ENCODE data around the gene VPS45.
"Not testable (repeated sequence)": the region's sequence is repeated elsewhere in the genome, so short reads cannot be mapped to it uniquely, and the experiment has no call there.

Gene VPS45

DNA sequence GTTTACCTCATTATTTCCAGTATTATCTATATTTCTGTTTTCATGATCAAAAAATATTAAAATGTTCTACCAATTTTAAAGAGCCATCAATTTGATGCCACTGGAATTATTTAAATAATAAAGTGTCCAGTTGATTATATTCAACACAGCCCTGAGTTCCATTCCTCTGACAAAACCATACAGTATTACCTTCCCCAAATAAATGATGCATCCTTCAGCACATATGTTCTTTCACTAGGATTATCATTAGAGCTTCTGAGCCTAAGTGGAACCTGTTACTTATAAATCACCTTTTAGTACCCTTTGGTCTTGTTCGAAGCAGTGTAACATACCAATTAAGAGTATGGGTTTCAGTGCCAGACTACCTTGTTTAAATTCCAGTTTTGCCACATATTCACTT is 64.8 kb downstream of the VPS45 start:
- Mint-ChIP-seq H3K27ac (no peak overlapping the region), H3K4me3 (no peak overlapping the region), H3K4me1 (ENCODE audit: low read depth) (peaks cover 12% of the 10 kb centered on the region), H3K9me3 (no peaks in the 10 kb centered on the region), H3K27me3 (no peaks in the 10 kb centered on the region), H3K36me3 (ENCODE audit: low read depth) (peaks cover 11% of the 10 kb centered on the region)

DNA sequence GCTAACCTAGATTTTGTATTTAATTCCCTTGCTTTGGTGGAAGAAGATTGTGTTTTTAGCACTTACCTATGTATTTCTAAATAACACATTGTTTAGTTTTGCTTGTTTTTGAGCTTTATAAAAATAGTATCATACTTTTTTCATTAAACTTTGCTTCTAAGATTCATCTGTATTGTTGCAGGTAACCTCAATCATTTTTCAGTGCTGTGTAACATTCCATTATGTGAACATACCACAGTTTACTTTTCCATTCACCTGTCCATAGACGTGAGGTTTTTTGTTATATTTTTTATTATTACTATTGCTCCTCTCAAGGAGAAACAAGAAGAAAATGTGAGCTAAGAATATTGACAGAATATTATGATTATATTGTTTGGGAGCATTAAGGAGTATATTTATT is 67.0 kb downstream of the VPS45 start:
- no peaks in the 10 kb centered on the region for H3K27me3 Mint-ChIP-seq
- no peak overlapping the region for H3K4me3 Mint-ChIP-seq
- H3K4me1 Mint-ChIP-seq (ENCODE audit: low read depth), result no peaks in the 10 kb centered on the region
- no peaks in the 10 kb centered on the region for H3K9me3 Mint-ChIP-seq
- no peak overlapping the region for H3K27ac Mint-ChIP-seq
- H3K36me3 Mint-ChIP-seq (ENCODE audit: low read depth), result peaks cover 4% of the 10 kb centered on the region

DNA sequence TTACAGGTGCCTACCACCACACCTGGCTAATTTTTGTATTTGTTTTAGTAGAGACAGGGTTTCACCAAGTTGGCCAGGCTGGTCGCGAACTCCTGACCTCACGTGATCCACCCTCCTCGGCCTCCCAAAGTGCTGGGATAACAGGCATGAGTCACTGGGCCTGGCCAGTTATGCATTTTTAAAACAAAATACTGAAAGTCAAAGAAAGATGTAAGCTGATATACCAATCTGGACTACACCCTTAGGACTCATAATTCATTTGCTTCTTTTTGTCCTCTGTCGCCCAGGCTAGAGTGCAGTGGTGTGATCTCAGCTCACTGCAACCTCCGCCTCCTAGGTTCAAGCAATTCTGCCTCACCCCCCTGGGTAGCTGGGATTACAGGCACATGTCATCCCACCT is 67.8 kb downstream of the VPS45 start:
- not testable (repeated sequence) for H3K27me3 Mint-ChIP-seq; H3K4me1 Mint-ChIP-seq (ENCODE audit: low read depth); H3K4me3 Mint-ChIP-seq; H3K36me3 Mint-ChIP-seq (ENCODE audit: low read depth); H3K9me3 Mint-ChIP-seq; H3K27ac Mint-ChIP-seq

DNA sequence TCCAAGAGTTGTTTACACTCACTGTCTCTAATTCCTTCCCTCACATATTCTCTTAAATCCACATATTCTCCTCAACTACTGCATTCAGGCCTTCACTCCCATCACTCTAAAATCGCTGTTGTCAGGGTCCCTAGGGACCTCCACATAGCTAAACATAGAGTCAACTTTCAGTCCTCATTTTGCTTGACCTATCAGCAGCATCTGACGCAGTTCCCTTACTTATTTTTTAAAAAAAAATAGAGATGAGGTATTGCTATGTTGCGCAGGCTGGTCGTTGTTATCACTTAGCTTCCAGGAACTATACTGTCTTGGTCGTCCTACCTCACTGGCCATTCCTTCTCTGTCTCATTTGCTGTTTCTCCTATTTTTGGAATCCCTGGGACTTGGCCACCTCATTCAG is 70.5 kb downstream of the VPS45 start:
- Mint-ChIP-seq H3K27me3 (no peaks in the 10 kb centered on the region), H3K9me3 (no peaks in the 10 kb centered on the region), H3K4me1 (ENCODE audit: low read depth) (peaks cover 3% of the 10 kb centered on the region), H3K4me3 (no peak overlapping the region), H3K36me3 (ENCODE audit: low read depth) (peaks cover 4% of the 10 kb centered on the region), H3K27ac (no peak overlapping the region)

DNA sequence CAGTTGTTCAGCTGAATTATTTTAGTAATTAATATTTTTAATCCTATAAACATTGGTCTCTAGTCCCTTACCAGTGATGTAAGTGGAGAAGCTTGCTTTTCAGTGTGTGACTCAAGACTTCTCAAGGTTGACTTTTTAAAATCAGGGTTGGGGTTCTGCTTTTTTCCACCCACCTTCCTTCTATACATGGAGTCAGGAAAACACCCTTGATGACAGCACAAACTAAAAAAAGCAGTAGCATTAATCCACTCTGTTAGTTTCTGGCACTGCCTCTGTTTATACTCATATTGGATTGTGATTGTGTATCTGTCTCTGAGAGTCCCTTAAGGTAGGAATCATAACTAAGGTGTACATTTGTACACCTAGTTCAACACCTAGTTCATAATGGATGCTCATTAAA is 73.9 kb downstream of the VPS45 start:
- peak overlapping the region; percentile 24 for H3K27ac Mint-ChIP-seq
- peaks cover 17% of the 10 kb centered on the region for H3K4me1 Mint-ChIP-seq (ENCODE audit: low read depth)
- no peaks in the 10 kb centered on the region for H3K27me3 Mint-ChIP-seq
- H3K4me3 Mint-ChIP-seq, result no peak overlapping the region
- no peaks in the 10 kb centered on the region for H3K9me3 Mint-ChIP-seq
- no peaks in the 10 kb centered on the region for H3K36me3 Mint-ChIP-seq (ENCODE audit: low read depth)

DNA sequence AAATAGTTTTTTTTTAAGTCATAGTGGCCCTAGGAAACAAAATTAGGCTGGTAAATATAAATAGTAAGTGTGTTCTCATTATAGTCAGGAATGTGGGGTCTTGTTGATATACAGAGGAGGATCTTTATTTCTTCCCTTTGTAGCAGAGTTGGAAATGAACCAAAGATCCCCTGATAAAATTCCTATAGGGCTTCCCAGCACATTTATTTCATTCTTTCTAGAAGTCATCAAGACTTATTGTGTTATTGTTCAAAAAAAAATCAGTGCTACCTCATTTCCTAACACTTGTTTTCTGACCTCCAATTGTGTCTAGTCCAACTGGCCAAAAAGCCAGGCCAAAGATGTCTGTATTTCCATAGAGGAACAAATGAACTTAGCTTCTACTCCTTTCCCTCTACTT is 74.5 kb downstream of the VPS45 start:
- H3K36me3 Mint-ChIP-seq (ENCODE audit: low read depth), result no peaks in the 10 kb centered on the region
- H3K4me1 Mint-ChIP-seq (ENCODE audit: low read depth), result peaks cover 21% of the 10 kb centered on the region
- no peaks in the 10 kb centered on the region for H3K27me3 Mint-ChIP-seq
- no peaks in the 10 kb centered on the region for H3K9me3 Mint-ChIP-seq
- H3K4me3 Mint-ChIP-seq, result no peak overlapping the region
- no peak overlapping the region for H3K27ac Mint-ChIP-seq

DNA sequence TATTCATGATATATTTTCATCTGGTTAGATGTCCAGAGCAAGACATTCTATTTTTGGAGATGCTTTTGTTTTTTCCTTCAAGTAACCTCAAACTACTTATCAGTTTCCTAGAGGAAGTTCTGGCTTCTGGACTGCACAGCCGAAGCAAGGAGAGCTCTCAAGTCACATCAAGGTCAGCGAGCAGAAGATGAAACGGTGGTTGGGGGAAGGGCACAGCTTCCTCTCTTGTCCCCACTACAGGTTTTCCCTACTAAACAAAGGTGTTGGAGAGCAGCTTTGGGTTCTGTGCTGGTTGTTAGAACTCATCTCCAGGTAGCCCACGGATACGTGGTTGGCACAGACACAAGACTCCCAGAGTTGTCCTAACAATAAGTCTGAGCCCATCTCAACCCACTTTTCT is 77.0 kb downstream of the VPS45 start:
- Mint-ChIP-seq H3K4me1 (ENCODE audit: low read depth) (peaks cover 43% of the 10 kb centered on the region), H3K9me3 (no peaks in the 10 kb centered on the region), H3K27me3 (no peaks in the 10 kb centered on the region), H3K27ac (no peak overlapping the region), H3K4me3 (no peak overlapping the region), H3K36me3 (ENCODE audit: low read depth) (no peaks in the 10 kb centered on the region)

DNA sequence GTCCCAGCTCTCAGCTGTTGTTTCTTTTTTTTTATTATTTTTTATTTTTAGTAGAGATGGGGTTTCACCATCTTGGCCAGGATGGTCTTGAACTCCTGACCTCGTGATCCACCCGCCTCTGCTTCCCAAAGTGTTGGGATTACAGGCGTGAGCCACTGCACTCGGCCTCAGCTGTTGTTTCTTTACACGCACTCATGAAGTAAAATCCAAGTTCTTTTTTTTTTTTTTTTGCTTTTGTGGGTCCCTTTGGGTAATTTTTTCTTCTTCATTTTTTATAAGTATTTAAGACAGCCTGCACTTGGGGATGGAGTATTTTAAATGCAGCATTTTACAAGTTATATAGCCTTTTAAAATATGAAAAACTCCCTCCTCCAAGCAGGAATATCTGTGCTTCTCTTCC is 78.4 kb downstream of the VPS45 start:
- not testable (repeated sequence) for H3K36me3 Mint-ChIP-seq (ENCODE audit: low read depth); H3K9me3 Mint-ChIP-seq; H3K27ac Mint-ChIP-seq; H3K4me3 Mint-ChIP-seq; H3K27me3 Mint-ChIP-seq
- peaks cover 45% of the 10 kb centered on the region for H3K4me1 Mint-ChIP-seq (ENCODE audit: low read depth)

DNA sequence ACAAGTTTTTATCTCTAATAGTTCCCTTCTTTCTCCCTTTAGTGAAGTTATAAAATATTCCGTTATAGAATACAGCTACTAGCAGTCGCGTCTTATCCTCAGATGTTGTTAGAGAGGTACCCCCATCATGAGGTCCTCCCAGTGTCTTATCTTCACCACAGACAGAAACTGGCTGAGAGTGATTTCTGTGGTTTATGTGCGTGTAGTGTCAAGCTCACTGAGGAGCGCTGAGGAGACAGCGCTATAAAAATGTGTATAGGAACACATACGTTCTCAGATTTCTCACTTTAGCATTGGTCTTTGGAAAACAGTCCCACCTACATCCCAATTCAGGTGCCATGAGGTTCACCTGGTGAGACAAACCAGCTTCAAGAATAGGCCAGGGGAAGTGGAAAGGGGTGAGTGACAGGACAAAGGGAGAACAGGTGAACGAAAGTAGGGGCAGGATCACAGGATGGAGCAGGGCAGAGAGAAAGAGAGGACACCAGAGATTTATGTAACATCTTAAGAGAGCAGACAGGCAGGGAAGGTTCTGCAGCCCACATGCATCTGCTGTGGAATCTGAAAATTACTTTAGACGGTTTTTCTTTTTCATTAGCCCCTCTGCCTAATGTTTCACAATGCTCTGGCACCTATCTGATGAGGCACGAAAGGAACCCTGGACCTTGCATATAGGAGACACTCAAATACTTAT is 79.4 kb downstream of the VPS45 start:
- Mint-ChIP-seq H3K27me3 (no peaks in the 10 kb centered on the region), H3K36me3 (ENCODE audit: low read depth) (no peaks in the 10 kb centered on the region), H3K9me3 (no peaks in the 10 kb centered on the region), H3K27ac (no peak overlapping the region), H3K4me1 (ENCODE audit: low read depth) (peaks cover 52% of the 10 kb centered on the region), H3K4me3 (no peak overlapping the region)

DNA sequence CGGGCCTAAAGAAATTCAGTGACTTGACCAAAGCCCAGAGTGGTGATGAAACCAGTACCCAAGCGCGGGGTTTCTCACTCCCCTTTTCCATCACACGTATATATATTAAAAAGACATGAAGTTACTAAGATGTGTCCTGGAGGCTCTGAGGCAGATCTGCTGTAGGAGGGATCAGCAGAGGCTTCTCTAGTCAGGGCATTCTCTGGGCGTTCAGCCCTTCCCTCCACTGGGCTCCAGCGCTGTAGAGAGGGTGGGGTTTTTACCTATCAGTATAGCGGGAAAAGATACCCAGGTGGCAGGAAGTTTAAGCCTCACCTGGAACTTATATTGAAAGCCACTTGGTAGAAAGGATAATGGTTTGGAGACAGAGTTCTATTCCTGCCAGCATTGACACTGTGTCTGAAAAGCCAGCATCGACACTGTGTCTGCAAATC is 81.3 kb downstream of the VPS45 start:
- Mint-ChIP-seq H3K36me3 (ENCODE audit: low read depth) (peaks cover 6% of the 10 kb centered on the region), H3K4me3 (peak overlapping the region; percentile 78), H3K9me3 (no peaks in the 10 kb centered on the region), H3K27ac (peak overlapping the region; percentile 78), H3K27me3 (no peaks in the 10 kb centered on the region), H3K4me1 (ENCODE audit: low read depth) (peaks cover 67% of the 10 kb centered on the region)

DNA sequence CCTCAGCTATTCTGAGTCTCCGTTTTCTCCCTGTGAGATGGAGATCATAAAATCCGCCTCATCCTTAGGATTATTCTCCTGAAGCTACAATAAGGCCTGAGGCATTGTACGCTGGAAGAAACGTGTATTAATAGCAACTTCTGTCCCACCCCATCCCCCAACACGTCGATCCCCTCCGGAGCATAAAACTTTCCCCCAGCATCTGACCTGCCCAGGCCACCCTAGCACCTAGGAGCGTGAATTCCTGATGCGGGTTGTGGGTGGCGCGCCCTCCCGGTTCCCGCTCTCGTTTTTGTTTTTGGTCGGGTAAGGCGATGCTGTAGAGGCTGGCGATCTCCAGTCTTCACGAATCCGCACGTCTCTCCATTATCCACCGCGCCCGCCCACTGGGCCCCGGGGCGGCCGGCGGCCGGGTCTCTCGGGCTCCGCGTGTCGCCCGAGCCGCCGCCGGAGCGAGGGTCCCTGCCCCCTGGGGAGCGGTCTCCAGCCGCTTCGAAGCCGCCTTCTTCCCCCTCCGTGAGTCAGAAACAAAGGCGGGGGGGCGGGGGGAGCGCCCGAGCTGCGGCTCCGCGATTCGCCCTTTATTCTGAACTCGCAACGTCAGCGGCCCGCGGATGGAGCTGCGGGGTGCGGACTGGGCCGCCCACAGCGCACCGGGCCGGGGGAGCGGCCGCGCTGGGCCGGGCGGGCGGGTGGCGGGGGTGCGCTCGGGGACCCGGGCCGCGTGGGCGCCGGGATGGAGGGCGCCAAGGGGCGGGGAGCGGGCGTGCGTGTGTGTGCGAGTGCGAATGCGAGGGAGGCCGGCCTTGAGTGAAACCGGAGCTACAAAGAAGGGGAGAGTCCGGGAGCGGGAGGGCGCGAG is 81.9 kb downstream of the VPS45 start, which contains the start of gene PLEKHO1:
Gene PLEKHO1, plus strand, starts transcription at position 646 of the 862 bp plus-strand sequence. CDS start 342 bp downstream, outside the sequence.
- peak within 1 kb of the TSS; percentile 83 for H3K27ac Mint-ChIP-seq
- peaks cover 12% of the 10 kb centered on the region for H3K36me3 Mint-ChIP-seq (ENCODE audit: low read depth)
- H3K27me3 Mint-ChIP-seq, result no peaks in the 10 kb centered on the region
- peaks cover 68% of the 10 kb centered on the region for H3K4me1 Mint-ChIP-seq (ENCODE audit: low read depth)
- peak within 1 kb of the TSS; percentile 83 for H3K4me3 Mint-ChIP-seq
- H3K9me3 Mint-ChIP-seq, result no peaks in the 10 kb centered on the region

DNA sequence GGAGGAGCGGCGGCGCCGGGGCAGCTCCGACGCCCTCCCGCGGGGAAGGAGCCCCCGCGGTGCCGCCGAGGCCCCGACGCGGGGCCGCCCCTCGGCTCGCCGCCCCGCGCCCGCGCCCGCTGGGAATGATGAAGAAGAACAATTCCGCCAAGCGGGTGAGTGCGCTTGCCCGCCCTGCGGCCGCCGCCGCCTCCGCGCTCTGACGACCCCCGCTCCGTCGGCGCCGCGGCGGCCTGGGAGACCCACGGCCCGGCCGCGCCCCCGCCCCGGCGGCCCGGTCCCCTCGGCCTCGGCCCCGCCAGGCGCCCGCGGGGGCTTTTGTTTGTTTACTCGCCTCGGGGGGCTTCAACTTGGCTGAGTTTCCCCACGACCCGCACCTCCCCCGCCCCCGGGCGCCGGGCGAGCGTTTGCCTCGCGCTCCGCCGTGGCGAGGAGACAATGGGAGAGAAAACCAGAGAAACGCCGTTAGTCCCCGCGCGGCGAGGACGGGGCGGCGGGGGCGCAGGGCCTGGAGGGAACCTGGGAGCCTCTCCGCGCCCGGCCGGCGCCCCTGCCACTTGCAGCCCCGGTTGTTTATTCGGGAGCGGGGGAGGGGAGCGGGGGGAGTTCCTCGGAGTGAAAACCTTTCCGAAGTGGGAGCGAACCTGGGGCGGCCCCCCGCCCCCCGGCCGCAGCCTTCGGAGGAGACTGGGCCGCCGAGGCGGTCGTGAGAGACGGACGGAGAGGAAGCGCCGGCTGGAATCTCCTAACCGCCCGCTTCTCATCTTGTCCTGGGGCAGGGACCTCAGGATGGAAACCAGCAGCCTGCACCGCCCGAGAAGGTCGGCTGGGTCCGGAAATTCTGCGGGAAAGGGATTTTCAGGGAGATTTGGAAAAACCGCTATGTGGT is 82.8 kb downstream of the VPS45 start:
- peaks cover 61% of the 10 kb centered on the region for H3K4me1 Mint-ChIP-seq (ENCODE audit: low read depth)
- H3K4me3 Mint-ChIP-seq, result peak overlapping the region; percentile 83
- H3K36me3 Mint-ChIP-seq (ENCODE audit: low read depth), result peaks cover 20% of the 10 kb centered on the region
- no peaks in the 10 kb centered on the region for H3K9me3 Mint-ChIP-seq
- no peaks in the 10 kb centered on the region for H3K27me3 Mint-ChIP-seq
- peak overlapping the region; percentile 83 for H3K27ac Mint-ChIP-seq

DNA sequence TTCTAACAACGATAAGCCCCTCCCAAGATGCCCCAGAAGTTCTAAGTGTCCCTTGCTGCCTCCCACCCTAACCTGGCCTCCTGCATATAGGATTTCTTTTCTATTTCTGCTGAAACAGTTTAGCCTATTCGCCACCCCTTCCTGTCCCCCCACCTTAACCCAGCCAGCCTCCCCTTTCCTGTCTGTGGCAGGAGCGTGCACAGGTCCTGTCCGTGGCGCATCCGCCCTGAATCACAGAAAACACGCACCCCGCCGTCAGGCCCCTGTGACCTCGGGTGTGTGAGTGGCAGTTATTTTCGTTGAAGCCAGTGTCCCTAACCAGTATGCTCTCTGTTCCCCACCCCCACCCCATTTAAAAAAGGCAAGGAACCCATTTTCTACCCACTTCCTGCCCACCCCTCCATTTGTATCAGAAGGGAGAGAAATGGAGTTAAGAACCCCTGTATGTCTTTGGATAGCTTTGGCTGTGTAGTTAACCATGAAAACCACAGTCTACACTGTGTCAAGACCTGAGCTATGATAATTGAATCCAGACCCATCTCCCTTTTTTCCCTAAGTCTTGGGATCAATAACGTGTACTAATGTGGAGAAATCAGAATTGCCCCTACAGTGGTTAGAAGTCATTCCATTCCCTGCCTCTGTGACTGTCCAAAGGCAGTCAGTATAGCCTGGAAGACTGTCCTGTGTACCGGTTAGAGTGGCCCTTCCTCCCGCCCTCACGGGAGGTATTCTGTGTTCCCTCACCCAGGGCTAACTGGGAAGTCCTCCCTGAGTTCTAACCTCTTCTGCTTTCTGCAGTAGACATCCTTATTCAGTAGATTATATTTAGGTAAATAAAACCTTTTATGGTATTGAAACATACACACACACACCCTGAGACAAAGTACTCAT is 84.0 kb downstream of the VPS45 start:
- Mint-ChIP-seq H3K36me3 (ENCODE audit: low read depth) (peaks cover 32% of the 10 kb centered on the region), H3K9me3 (no peaks in the 10 kb centered on the region), H3K4me1 (ENCODE audit: low read depth) (peaks cover 61% of the 10 kb centered on the region), H3K27me3 (no peaks in the 10 kb centered on the region), H3K27ac (peak overlapping the region; percentile 83), H3K4me3 (peak overlapping the region; percentile 83)

DNA sequence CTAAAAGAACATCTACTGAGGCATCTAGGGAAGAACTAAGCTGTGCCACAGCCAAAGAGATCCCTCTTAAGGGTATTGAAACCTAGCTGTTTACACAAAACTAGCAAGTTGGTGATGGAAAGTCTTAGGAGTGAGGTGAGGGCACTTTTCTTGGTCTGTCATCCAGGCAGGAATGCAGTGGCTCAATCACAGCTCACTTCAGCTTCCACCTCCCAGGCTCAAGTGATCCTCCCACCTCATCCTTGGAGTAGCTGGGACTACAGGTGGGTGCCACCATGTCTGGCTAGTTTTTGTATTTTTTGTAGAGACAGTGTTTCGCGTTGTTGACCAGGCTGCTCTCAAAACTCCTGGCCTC is 84.6 kb downstream of the VPS45 start:
- no peaks in the 10 kb centered on the region for H3K9me3 Mint-ChIP-seq
- H3K4me3 Mint-ChIP-seq, result peak overlapping the region; percentile 83
- peaks cover 56% of the 10 kb centered on the region for H3K4me1 Mint-ChIP-seq (ENCODE audit: low read depth)
- H3K36me3 Mint-ChIP-seq (ENCODE audit: low read depth), result peaks cover 36% of the 10 kb centered on the region
- no peak overlapping the region for H3K27ac Mint-ChIP-seq
- H3K27me3 Mint-ChIP-seq, result no peaks in the 10 kb centered on the region
